Astrocyte (in vitro differentiated cells and primary cell): ENCODE data around the gene SORBS2. TPM values are rescaled to one million over a fixed set of nuclear protein-coding genes. Genes with fewer than 3 reads are reported as not detected.

Source experiments
- DNase-seq: peaks from one replicate; pipeline ENCODE4 v3.0.0-alpha.2; 2010; ENCODE audit warnings: low read depth
- FAIRE-seq: peaks from 2 replicates; lab custom pipeline; 2011; peaks lifted over from hg19 to GRCh38; lab: Jason Lieb, UNC
- H2AFZ ChIP-seq: 2 replicates; pipeline ENCODE4 v1.6.0; 2012; ENCODE audit warnings: low read depth, low read length, inconsistent platforms
- H3K27ac ChIP-seq: 2 replicates; pipeline ENCODE4 v1.5.1; 2011; ENCODE audit warnings: low read depth, low read length, inconsistent platforms
- H3K27me3 ChIP-seq: 2 replicates; pipeline ENCODE4 v1.6.0; 2011; ENCODE audit warnings: low read length, inconsistent platforms; ENCODE audit not compliant: insufficient read depth
- H3K36me3 ChIP-seq: 2 replicates; pipeline ENCODE4 v1.5.1; 2011; ENCODE audit warnings: low read length, inconsistent platforms; ENCODE audit not compliant: insufficient read depth
- H3K4me1 ChIP-seq: 2 replicates; pipeline ENCODE4 v1.5.1; 2011; ENCODE audit warnings: low read length, inconsistent platforms; ENCODE audit not compliant: insufficient read depth
- H3K4me2 ChIP-seq: 2 replicates; pipeline ENCODE4 v1.6.0; 2012; ENCODE audit warnings: low read length, inconsistent platforms
- H3K4me3 ChIP-seq: 2 replicates; pipeline ENCODE4 v1.5.1; 2011; ENCODE audit warnings: low read depth, mild to moderate bottlenecking, low read length, inconsistent platforms; ENCODE audit not compliant: insufficient read depth
- H3K79me2 ChIP-seq: 2 replicates; pipeline ENCODE4 v1.6.0; 2012; ENCODE audit warnings: mild to moderate bottlenecking, low read length, inconsistent platforms; ENCODE audit not compliant: insufficient read depth
- H3K9ac ChIP-seq: 2 replicates; pipeline ENCODE4 v1.6.0; 2012; ENCODE audit warnings: mild to moderate bottlenecking, low read length, inconsistent platforms
- H3K9me3 ChIP-seq: 2 replicates; pipeline ENCODE4 v1.5.1; 2012; ENCODE audit warnings: low read depth, mild to moderate bottlenecking, low read length, inconsistent platforms; ENCODE audit not compliant: insufficient read depth
- H4K20me1 ChIP-seq: 2 replicates; pipeline ENCODE4 v1.6.0; 2012; ENCODE audit warnings: low read length, inconsistent platforms; ENCODE audit not compliant: insufficient read depth
- H3K27ac Mint-ChIP-seq: one replicate; pipeline ENCODE4 v1.8.0; 2021; ENCODE audit warnings: mild to moderate bottlenecking, mixed read lengths; ENCODE audit not compliant: unreplicated experiment
- H3K27me3 Mint-ChIP-seq: one replicate; pipeline ENCODE4 v1.8.0; 2021; ENCODE audit warnings: low read depth, mixed read lengths; ENCODE audit not compliant: unreplicated experiment
- H3K36me3 Mint-ChIP-seq: one replicate; pipeline ENCODE4 v1.8.0; 2021; ENCODE audit warnings: low read depth, mixed read lengths; ENCODE audit not compliant: unreplicated experiment
- H3K4me1 Mint-ChIP-seq: one replicate; pipeline ENCODE4 v1.8.0; 2021; ENCODE audit warnings: low read depth, mixed read lengths; ENCODE audit not compliant: unreplicated experiment
- H3K4me3 Mint-ChIP-seq: one replicate; pipeline ENCODE4 v1.8.0; 2021; ENCODE audit warnings: mild to moderate bottlenecking, moderate library complexity, mixed read lengths; ENCODE audit not compliant: unreplicated experiment
- H3K9me3 Mint-ChIP-seq: one replicate; pipeline ENCODE4 v1.8.0; 2021; ENCODE audit warnings: mild to moderate bottlenecking, mixed read lengths; ENCODE audit not compliant: unreplicated experiment
- CTCF ChIP-seq: IDR thresholded peaks from 2 replicates; pipeline ENCODE4 v1.5.1; 2011; ENCODE audit warnings: low read depth, mild to moderate bottlenecking, inconsistent platforms, low read length, moderate library complexity; ENCODE audit not compliant: insufficient read depth
- EZH2 ChIP-seq: IDR thresholded peaks from 2 replicates; pipeline ENCODE4 v1.6.1; 2012; ENCODE audit warnings: mild to moderate bottlenecking, low read length, inconsistent platforms; ENCODE audit not compliant: insufficient read depth
- total RNA-seq: library from RNA; stranded (reverse); gene quantifications from 2 replicates; pipeline ENCODE4 v1.2.1, GENCODE V29; 2021

Gene SORBS2
- total RNA-seq, 1 donor from 2014 or later: 97.4 TPM

GRCh38 chr4:185549095-185549639 is 262.8 kb downstream of the SORBS2 start:
- H3K27ac ChIP-seq: no peak overlapping the region
- FAIRE-seq (no peak), DNase-seq (no peak)
- Mint-ChIP-seq H3K4me3 (no peak overlapping the region), H3K27me3 (peaks cover 4% of the 10 kb centered on the region), H3K9me3 (peaks cover 3% of the 10 kb centered on the region), H3K36me3 (no peaks in the 10 kb centered on the region), H3K27ac (no peak overlapping the region), H3K4me1 (peaks cover 4% of the 10 kb centered on the region)
- TF ChIP-seq EZH2 (no peak), CTCF (no peak)
- no peak overlapping the region for H3K9ac ChIP-seq
- H3K27me3 ChIP-seq: no peaks in the 10 kb centered on the region
- no peaks in the 10 kb centered on the region for H3K4me1 ChIP-seq
- H2AFZ ChIP-seq: no peak overlapping the region
- no peak overlapping the region for H3K4me2 ChIP-seq
- no peaks in the 10 kb centered on the region for H4K20me1 ChIP-seq
- no peaks in the 10 kb centered on the region for H3K36me3 ChIP-seq
- H3K79me2 ChIP-seq: no peaks in the 10 kb centered on the region
- no peak overlapping the region for H3K4me3 ChIP-seq
- no peaks in the 10 kb centered on the region for H3K9me3 ChIP-seq

GRCh38 chr4:185548587-185548986 is 263.4 kb downstream of the SORBS2 start:
- H3K4me3 Mint-ChIP-seq: no peak overlapping the region
- Histone ChIP-seq H3K4me3 (no peak overlapping the region), H3K36me3 (no peaks in the 10 kb centered on the region), H3K9me3 (no peaks in the 10 kb centered on the region), H3K4me2 (no peak overlapping the region), H3K4me1 (no peaks in the 10 kb centered on the region), H4K20me1 (no peaks in the 10 kb centered on the region), H3K27me3 (no peaks in the 10 kb centered on the region), H3K27ac (no peak overlapping the region), H3K79me2 (no peaks in the 10 kb centered on the region), H2AFZ (no peak overlapping the region), H3K9ac (no peak overlapping the region)
- H3K27me3 Mint-ChIP-seq: peaks cover 4% of the 10 kb centered on the region
- H3K27ac Mint-ChIP-seq: no peak overlapping the region
- peaks cover 4% of the 10 kb centered on the region for H3K4me1 Mint-ChIP-seq
- no peak for TF ChIP-seq EZH2
- no peak for TF ChIP-seq CTCF
- H3K9me3 Mint-ChIP-seq: peaks cover 3% of the 10 kb centered on the region
- H3K36me3 Mint-ChIP-seq: no peaks in the 10 kb centered on the region
- no peak for FAIRE-seq
- no peak for DNase-seq

GRCh38 chr4:185546335-185546734 is 265.7 kb downstream of the SORBS2 start:
- H3K9ac ChIP-seq: no peak overlapping the region
- Mint-ChIP-seq H3K9me3 (peaks cover 3% of the 10 kb centered on the region), H3K4me1 (peaks cover 4% of the 10 kb centered on the region), H3K27ac (no peak overlapping the region), H3K4me3 (no peak overlapping the region), H3K27me3 (peaks cover 17% of the 10 kb centered on the region), H3K36me3 (no peaks in the 10 kb centered on the region)
- no peak overlapping the region for H2AFZ ChIP-seq
- FAIRE-seq (no peak), DNase-seq (no peak)
- no peak overlapping the region for H3K27ac ChIP-seq
- no peaks in the 10 kb centered on the region for H3K4me1 ChIP-seq
- no peaks in the 10 kb centered on the region for H3K9me3 ChIP-seq
- H4K20me1 ChIP-seq: no peaks in the 10 kb centered on the region
- H3K36me3 ChIP-seq: no peaks in the 10 kb centered on the region
- no peaks in the 10 kb centered on the region for H3K79me2 ChIP-seq
- H3K4me2 ChIP-seq: no peak overlapping the region
- peaks cover 9% of the 10 kb centered on the region for H3K27me3 ChIP-seq
- H3K4me3 ChIP-seq: no peak overlapping the region
- no peak for TF ChIP-seq EZH2
- TF ChIP-seq CTCF: no peak
